Caco-2 (cell line): ENCODE results near the gene TMEM132A. TPM values are rescaled to one million over a fixed set of nuclear protein-coding genes. Genes with fewer than 3 reads are reported as not detected.

ENCODE experiments used
- BruUV-seq: library from RNA; stranded (reverse); fragments of 400-500 nt; replicated peaks from 2 replicates; lab custom pipeline; 2021; lab: Mats Ljungman, UMichigan
- CTCF ChIA-PET: fragments of 300-600 bp; sonication (Branson Sonifier 250); formaldehyde crosslinking; loops from one replicate; lab custom pipeline; 2022; ENCODE audit warnings: antibody characterized with exemption; lab: Charles Lee
- POLR2A ChIA-PET: fragments of 300-600 bp; sonication (Branson Sonifier 250); formaldehyde crosslinking; loops from one replicate; lab custom pipeline; 2022; ENCODE audit warnings: antibody characterized with exemption; lab: Charles Lee
- DNase-seq, 2 experiments: peaks; one replicate each; pipeline versions ENCODE4 v3.0.0 to v3.0.0-alpha.2; 2020 to 2022
- H3K27me3 ChIP-seq: replicated peaks from 2 replicates; pipeline ENCODE4 v1.6.0; 2011; ENCODE audit warnings: low read length; ENCODE audit not compliant: control insufficient read depth, insufficient read depth
- H3K36me3 ChIP-seq: 2 replicates; pipeline ENCODE4 v1.5.1; 2011; ENCODE audit warnings: low read length; ENCODE audit not compliant: control insufficient read depth, insufficient read depth
- H3K4me1 ChIP-seq: fragments of 250-450 bp; sonication (Bioruptor Pico); 2 replicates; pipeline ENCODE4 v1.5.1; 2020; ENCODE audit warnings: mild to moderate bottlenecking
- H3K4me3 ChIP-seq: 2 replicates; pipeline ENCODE4 v1.5.1; 2011; ENCODE audit warnings: low read depth, mild to moderate bottlenecking, control low read depth, low read length
- H3K9me3 ChIP-seq: fragments of 250-450 bp; sonication (Bioruptor Pico); 2 replicates; pipeline ENCODE4 v1.5.1; 2020; ENCODE audit warnings: mild to moderate bottlenecking, moderate library complexity
- H3K27ac Mint-ChIP-seq: one replicate; pipeline ENCODE4 v1.8.0; 2022; ENCODE audit warnings: mixed read lengths; ENCODE audit not compliant: unreplicated experiment
- H3K27me3 Mint-ChIP-seq: one replicate; pipeline ENCODE4 v1.8.0; 2022; ENCODE audit warnings: mixed read lengths; ENCODE audit not compliant: insufficient read depth, unreplicated experiment
- H3K36me3 Mint-ChIP-seq: one replicate; pipeline ENCODE4 v1.8.0; 2022; ENCODE audit warnings: mild to moderate bottlenecking, mixed read lengths; ENCODE audit not compliant: insufficient read depth, unreplicated experiment
- H3K4me1 Mint-ChIP-seq: one replicate; pipeline ENCODE4 v1.8.0; 2022; ENCODE audit warnings: low read depth, mixed read lengths; ENCODE audit not compliant: unreplicated experiment
- H3K4me3 Mint-ChIP-seq: one replicate; pipeline ENCODE4 v1.8.0; 2022; ENCODE audit warnings: mild to moderate bottlenecking, moderate library complexity, mixed read lengths; ENCODE audit not compliant: unreplicated experiment
- H3K9me3 Mint-ChIP-seq: one replicate; pipeline ENCODE4 v1.8.0; 2022; ENCODE audit warnings: mixed read lengths; ENCODE audit not compliant: unreplicated experiment
- CTCF ChIP-seq, 2 experiments: fragments of 200-600 bp in 1 of 2; IDR thresholded peaks; 1 replicate in 1 of 2; 2 replicates in 1 of 2; pipeline versions ENCODE4 v1.5.1 to v1.8.0; 2011 to 2022; ENCODE audit warnings: antibody characterized with exemption in 1 of 2, control low read depth in 1 of 2, inconsistent platforms in 1 of 2, low read depth in 1 of 2, low read length in 1 of 2, mild to moderate bottlenecking in 1 of 2, moderate library complexity in 1 of 2; ENCODE audit not compliant: insufficient read depth in 1 of 2, severe bottlenecking in 1 of 2, unreplicated experiment in 1 of 2
- intact Hi-C: fragments of 100-400 bp; cut with micrococcal nuclease; formaldehyde crosslinking; loops from one replicate; pipeline ENCODE4 v1.10.0; 2022; ENCODE audit not compliant: unreplicated experiment
- total RNA-seq: library from RNA; stranded (reverse); gene quantifications from 2 replicates; pipeline ENCODE4 v1.2.3, GENCODE V29; 2022

Gene TMEM132A
- total RNA-seq, 1 experiment from 2014 or later: 97.3 TPM

GRCh38 chr11:60895687-60896086 is 28.6 kb upstream of the TMEM132A start:
- Mint-ChIP-seq H3K9me3 (no peaks in the 10 kb centered on the region), H3K27ac (no peak overlapping the region), H3K27me3 (no peaks in the 10 kb centered on the region), H3K4me3 (no peak overlapping the region), H3K4me1 (no peaks in the 10 kb centered on the region), H3K36me3 (peaks cover 89% of the 10 kb centered on the region)
- Histone ChIP-seq H3K36me3 (peaks cover 7% of the 10 kb centered on the region), H3K9me3 (no peaks in the 10 kb centered on the region), H3K27me3 (no peaks in the 10 kb centered on the region), H3K4me3 (no peak overlapping the region), H3K4me1 (no peaks in the 10 kb centered on the region)
- intact Hi-C loops: no loop called here
- CTCF ChIA-PET: no interaction called here
- no peak for TF ChIP-seq CTCF (IDR thresholded peaks at IDR 0.05; ENCODE audit: insufficient read depth in 1 of 2, low read depth in 1 of 2, low read length in 1 of 2, severe bottlenecking in 1 of 2, unreplicated experiment in 1 of 2)
- BruUV-seq: no TSS peak
- POLR2A ChIA-PET: no interaction called here
- DNase-seq: no peak

GRCh38 chr11:60897496-60897895 is 26.8 kb upstream of the TMEM132A start:
- peaks cover 85% of the 10 kb centered on the region for H3K36me3 Mint-ChIP-seq
- H3K4me1 ChIP-seq: no peaks in the 10 kb centered on the region
- CTCF ChIA-PET: no interaction called here

More at GRCh38 chr11:60897496-60897895, 26.8 kb upstream of the TMEM132A start:
- Histone ChIP-seq H3K36me3 (peaks cover 8% of the 10 kb centered on the region), H3K4me3 (no peak overlapping the region), H3K9me3 (no peaks in the 10 kb centered on the region), H3K27me3 (no peaks in the 10 kb centered on the region)
- Mint-ChIP-seq H3K27ac (no peak overlapping the region), H3K4me3 (no peak overlapping the region), H3K27me3 (no peaks in the 10 kb centered on the region), H3K4me1 (no peaks in the 10 kb centered on the region), H3K9me3 (no peaks in the 10 kb centered on the region)
- intact Hi-C loops: no loop called here
- no peak for DNase-seq
- no peak for TF ChIP-seq CTCF (IDR thresholded peaks at IDR 0.05; ENCODE audit: insufficient read depth in 1 of 2, low read depth in 1 of 2, low read length in 1 of 2, severe bottlenecking in 1 of 2, unreplicated experiment in 1 of 2)
- no TSS peak for BruUV-seq
- POLR2A ChIA-PET: no interaction called here
